NK-92 (cell line): ENCODE data around the gene KCNJ8.
"Not testable (repeated sequence)": the region's sequence is repeated elsewhere in the genome, so short reads cannot be mapped to it uniquely, and the experiment has no call there.

Experiments used
- DNase-seq: peaks from one replicate; lab custom pipeline; 2025; ENCODE audit not compliant: unreplicated experiment; lab: John Stamatoyannopoulos, UW

KCNJ8 gene

GRCh38 chr12:21788089-21788983 is 13.8 kb upstream of the KCNJ8 start:
- no peak for DNase-seq

DNA sequence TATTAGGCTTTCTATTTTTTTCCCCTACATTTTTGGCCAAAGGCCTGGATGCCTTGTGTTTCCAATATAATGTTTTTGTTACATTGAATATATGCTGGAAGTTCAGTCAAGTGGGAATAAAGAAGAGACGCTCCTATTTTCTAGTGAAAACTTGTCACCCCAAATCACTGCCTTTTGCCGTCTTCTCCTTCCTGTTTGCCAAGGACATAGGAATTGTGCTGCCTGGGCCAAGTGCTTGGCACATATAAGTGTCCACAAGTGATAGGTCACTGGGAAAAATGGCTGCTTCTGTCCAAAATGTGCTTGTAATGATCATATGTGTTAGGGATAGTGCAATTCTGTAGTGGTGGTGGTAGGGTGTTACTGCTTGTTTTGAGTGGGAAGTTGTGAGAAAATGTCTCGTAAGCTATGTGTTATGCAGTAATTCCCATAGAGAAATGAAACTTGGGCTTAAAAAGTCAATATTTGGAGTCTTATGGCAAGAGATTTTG is 11.6 kb upstream of the KCNJ8 start:
- DNase-seq, result no peak

DNA sequence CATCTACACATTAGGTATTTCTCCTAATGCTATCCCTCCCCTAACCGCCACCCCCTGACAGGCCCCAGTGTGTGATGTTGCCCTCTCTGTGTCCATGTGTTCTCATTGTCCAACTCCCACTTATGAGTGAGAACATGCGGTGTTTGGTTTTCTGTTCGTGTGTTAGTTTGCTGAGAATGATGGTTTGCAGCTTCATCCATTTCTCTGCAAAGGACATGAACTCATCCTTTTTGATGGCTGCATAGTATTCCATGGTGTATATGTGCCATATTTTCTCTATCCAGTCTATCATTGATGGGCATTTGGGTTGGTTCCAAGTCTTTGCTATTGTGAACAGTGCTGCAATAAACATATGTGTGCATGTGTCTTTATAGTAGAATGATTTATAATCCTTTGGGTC is 8.2 kb upstream of the KCNJ8 start:
- not testable (repeated sequence) for DNase-seq

DNA sequence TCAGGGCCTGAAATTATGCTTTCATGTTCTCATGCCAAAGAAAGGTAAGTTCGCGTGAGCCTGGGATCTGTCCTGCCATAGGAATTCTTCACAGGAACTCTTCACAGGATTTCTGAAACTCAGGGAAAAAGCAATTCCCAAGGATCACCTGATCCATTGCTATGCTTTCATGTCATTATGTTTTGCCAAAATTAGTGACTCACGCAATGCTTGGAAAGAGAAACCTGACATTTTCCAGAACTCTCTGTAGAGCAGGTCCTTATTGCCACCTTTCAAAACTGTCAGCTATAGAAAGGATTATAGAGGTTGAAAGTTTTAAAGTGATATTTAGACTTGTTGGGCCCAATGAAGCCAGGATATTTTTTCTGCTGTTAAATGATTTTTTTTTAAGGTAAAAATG is 6.3 kb upstream of the KCNJ8 start:
- DNase-seq, result no peak

DNA sequence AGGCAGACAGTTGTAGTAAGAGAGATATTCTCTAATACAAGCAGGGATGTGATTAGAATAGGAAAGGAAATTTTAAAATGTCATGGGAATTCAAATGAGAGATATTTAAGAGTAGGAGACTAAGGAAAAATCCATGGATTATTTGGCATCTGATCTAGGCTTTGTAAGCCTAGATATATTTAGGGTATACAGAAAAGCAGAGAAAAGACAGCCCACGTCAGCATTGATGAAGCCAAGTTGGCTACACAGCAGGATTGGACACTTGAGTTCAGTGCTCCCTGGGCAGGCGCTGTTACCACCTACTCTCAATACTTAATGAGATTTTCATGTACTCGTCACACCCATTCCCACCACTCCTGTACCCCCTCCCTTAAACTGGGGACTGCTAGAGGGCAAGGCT is 1.7 kb upstream of the KCNJ8 start:
- DNase-seq, result no peak

- DNase-seq, result no peak
Observed at GRCh38 chr12:21775133-21775820, 771 bp upstream of the KCNJ8 start.

GRCh38 chr12:21773806-21774205 is 700 bp downstream of the KCNJ8 start:
- DNase-seq, result no peak

- no peak for DNase-seq
Observed at GRCh38 chr12:21773263-21773741, 1.2 kb downstream of the KCNJ8 start.

- DNase-seq, result no peak
Observed at GRCh38 chr12:21771311-21771710, 3.2 kb downstream of the KCNJ8 start.

DNA sequence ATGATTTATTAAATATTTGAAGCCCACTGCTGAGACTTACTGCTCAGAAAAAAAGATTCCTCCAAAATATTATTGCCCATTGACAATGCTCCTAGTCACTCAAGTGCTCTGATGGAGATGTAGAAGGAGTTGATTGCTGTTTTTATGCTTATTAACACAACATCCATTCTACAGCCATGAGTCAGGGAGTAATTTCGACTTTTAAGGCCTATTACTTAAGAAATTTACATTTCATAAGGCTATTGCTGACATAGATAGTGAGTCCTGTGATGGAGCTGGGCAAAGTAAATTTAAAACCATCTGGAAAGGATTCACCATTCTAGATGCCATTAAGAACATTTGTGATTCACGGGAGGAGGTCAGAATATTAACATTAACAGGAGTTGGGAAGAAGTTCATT is 5.2 kb downstream of the KCNJ8 start:
- no peak for DNase-seq

- no peak for DNase-seq
Observed at GRCh38 chr12:21766403-21766802, 8.1 kb downstream of the KCNJ8 start.

DNA sequence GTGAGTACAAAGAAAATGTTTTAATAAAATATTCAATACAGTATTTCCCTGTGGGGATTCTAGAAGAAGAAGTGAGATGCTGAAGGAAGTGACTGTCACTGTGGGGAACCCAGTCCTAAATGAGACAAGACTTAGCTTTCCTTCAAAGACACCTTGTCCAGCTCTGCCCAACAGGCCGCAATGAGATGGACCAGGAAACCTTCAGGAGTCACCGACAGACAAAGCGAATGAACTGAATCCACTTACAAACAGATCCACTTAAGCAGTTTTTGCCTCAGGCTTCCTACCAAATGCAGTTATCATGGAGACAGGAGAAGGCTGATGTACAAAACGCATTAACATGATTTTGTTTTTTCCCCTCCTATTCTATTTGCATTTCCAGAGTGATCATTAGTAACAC is 9.6 kb downstream of the KCNJ8 start:
- no peak for DNase-seq

DNA sequence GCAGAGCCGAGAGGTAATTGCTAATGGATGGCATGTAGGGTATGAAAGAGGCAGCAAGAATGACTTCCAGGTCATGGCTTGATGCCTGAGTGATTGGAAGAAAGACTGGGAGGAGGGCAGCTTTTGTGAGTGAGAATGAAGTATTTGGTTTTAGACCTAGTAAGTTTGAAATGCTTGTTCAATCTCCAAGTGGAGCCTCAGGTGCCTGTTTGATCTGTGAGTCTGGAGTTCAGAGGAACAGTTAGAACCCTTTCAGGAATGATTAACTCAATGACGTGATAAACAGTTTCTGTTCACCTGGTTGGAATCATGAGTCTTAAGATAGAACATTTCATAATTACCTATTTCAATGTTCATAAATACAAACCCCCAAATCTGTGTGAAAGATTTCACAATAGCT is 10.4 kb downstream of the KCNJ8 start:
- no peak for DNase-seq

DNA sequence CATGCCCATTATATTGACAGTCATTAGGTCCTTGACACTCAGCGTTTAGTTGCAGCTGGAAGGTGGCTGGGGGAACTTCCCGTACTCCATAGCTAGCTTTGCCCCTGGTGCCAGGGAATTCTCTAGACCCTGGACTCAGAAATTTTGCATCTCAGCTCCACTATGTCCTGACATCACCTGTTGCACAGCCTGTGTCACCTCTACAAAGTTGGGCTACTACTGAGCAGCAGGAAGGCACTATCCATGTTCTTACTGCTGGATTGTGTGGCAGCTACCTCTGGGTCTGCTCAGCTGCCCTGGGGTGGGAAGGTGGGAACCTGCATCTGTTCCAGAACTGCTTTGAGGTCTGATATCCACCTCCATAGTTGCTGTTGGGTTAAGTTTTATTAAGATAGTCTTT is 11.0 kb downstream of the KCNJ8 start:
- DNase-seq, result no peak

DNA sequence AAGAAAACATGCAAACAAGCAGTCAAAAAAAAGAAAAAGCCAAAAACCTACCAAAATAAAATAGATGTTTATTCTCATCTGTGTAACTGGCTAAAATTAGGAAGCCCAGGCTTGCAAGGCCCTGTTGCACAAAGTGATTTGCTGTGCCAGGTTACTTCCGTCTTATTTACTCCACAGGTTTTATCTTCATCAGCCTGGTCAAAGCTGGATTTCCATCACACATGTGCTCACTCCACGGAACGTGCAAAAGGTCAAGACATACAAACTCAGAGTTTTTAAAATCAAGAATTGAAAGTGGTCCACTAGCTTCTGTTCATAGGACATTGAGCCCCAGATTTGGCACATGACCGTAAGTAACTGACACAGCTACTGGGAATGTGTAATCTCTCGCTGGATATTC is 14.8 kb downstream of the KCNJ8 start:
- no peak for DNase-seq

DNA sequence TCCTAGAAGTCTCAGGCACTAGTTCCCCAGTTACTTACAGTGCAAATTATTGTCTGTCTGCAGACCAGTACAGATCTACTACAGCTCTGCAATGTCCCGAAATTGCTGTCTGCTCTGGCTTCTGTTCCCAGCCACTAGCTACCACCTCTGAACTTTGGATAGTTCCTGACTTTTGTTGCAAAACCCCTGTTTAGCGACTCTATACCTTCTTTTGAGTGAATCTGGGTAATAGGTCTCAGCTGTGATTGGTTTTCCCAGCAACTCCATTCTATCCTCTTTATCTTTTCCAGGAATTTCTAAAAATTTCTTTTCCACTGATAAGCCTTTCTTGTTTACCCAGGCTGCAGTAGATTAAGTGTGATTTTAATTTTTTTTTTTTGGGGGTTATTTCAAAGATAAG is 16.8 kb downstream of the KCNJ8 start:
- DNase-seq, result no peak

DNA sequence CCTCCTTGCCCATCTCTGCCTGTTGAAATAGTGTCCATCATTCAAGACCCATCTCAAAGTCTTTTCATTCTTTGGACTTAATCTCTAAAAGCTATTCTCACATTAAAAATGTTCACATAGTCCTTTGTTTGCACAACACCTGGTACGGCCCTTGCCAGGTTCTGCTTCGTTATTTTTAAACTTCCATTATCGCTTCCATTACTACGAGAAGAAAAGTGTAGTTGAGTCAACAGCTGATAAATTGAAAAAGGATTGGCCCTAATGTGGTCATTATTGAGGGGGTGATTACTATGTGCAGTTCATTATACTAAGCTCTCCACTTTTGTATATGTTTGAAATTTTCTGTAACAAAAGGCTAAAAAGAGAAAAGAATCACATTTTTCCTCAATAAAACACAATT is 17.8 kb downstream of the KCNJ8 start:
- DNase-seq, result no peak

- DNase-seq, result no peak
Observed at GRCh38 chr12:21751517-21751916, 23.0 kb downstream of the KCNJ8 start.

DNA sequence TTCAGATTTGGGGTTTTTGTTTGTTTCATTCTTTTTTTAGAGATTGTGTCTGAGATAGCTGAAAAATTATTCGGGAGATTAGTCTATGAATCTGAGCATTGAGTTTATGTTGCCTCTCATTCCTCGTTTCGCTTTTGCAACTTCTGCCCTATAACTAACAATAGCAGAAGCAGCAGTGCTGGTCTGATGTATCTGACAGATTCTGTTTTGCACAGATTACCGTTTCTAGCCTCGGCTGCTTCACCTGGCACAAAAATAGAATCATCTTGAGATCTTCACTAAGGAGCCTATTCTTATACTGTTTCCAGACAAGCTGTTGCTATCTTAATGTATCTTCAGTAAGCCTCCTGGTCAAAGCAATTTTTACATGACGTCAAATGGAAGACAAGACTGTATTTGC is 29.2 kb downstream of the KCNJ8 start:
- DNase-seq, result no peak

- no peak for DNase-seq
Observed at GRCh38 chr12:21731144-21731543, 43.4 kb downstream of the KCNJ8 start.

DNA sequence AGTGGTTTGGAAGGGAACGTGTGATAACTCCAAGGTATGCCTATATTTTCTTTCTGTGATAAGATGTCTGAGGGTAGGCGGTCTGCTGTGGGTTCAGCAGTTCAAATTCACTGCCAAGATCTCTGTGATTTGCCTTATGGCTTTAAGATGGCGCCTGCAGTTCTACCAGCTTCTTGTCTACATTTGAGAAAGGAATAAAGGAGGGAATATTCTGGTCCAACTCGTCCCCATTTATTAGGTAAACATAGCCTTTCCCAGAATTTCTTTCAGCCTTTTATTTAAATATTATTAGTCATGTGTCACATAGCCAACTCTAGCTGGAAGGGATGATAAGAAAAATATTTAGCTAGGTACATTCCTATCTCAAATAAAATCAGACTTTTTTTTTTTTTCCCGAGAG is 48.8 kb downstream of the KCNJ8 start:
- DNase-seq, result no peak

- no peak for DNase-seq
Observed at GRCh38 chr12:21718944-21719650, 55.4 kb downstream of the KCNJ8 start.
